GM12878 (cell line): Measurements from ENCODE around the gene CWF19L2. TPM values are rescaled to one million over a fixed set of nuclear protein-coding genes. Genes with fewer than 3 reads are reported as not detected.

Experiments used
- ATAC-seq: fragments of 200-7000 bp; cut with Tn5 transposase; 3 replicates; pipeline ENCODE4 v1.9.1; 2020; ENCODE audit warnings: mild to moderate bottlenecking, moderate library complexity
- BruUV-seq: library from RNA; stranded (reverse); fragments of 400-500 nt; replicated peaks from 2 replicates; lab custom pipeline; 2021; lab: Mats Ljungman, UMichigan
- CTCF ChIA-PET: fragments of 300-600 bp; sonication (Branson Sonifier 250); formaldehyde crosslinking; extraction: SDS; loops from one replicate; lab custom pipeline; 2021; ENCODE audit warnings: inconsistent platforms; lab: Yijun Ruan, JAX
- POLR2A ChIA-PET: fragments of 350-600 bp; formaldehyde crosslinking; extraction: SDS; loops from one replicate; lab custom pipeline; 2021; ENCODE audit warnings: inconsistent platforms; lab: Charles Lee
- RAD21 ChIA-PET: fragments of 300-600 bp; sonication (Branson Sonifier 250); formaldehyde crosslinking; loops from one replicate; lab custom pipeline; 2023; ENCODE audit warnings: antibody characterized with exemption; ENCODE audit not compliant: unreplicated experiment; lab: Charles Lee
- SMC1A ChIA-PET: fragments of 300-600 bp; sonication (Branson Sonifier 250); formaldehyde crosslinking; loops from one replicate; lab custom pipeline; 2023; ENCODE audit not compliant: unreplicated experiment, uncharacterized antibody; lab: Charles Lee
- DNase-seq: peaks from one replicate; pipeline ENCODE4 v3.0.0-alpha.2; 2011; ENCODE audit warnings: low read depth, low spot score
- FAIRE-seq: peaks from 3 replicates; lab custom pipeline; 2011; peaks lifted over from hg19 to GRCh38; lab: Jason Lieb, UNC
- H2AFZ ChIP-seq: 2 replicates; pipeline ENCODE4 v1.6.0; 2011; ENCODE audit warnings: low read depth, low read length, control low read depth; ENCODE audit not compliant: control insufficient read depth
- H3K27ac ChIP-seq: 2 replicates; pipeline ENCODE4 v1.5.1; 2011; ENCODE audit warnings: control low read depth; ENCODE audit not compliant: control insufficient read depth, insufficient read depth
- H3K27me3 ChIP-seq, 2 experiments: replicated peaks in 1 of 2; 2 replicates each; pipeline versions ENCODE4 v1.6.0 to v1.6.1; 2011; ENCODE audit warnings: low read length in 1 of 2; ENCODE audit not compliant: control insufficient read depth in 2 of 2, insufficient read depth in 2 of 2
- H3K36me3 ChIP-seq, 2 experiments: 2 replicates each; pipeline ENCODE4 v1.5.1; 2011; ENCODE audit warnings: low read length in 1 of 2; ENCODE audit not compliant: control insufficient read depth in 2 of 2, insufficient read depth in 2 of 2
- H3K4me1 ChIP-seq: 2 replicates; pipeline ENCODE4 v1.6.1; 2011; ENCODE audit warnings: mild to moderate bottlenecking, low read length, moderate library complexity, mixed read lengths; ENCODE audit not compliant: control insufficient read depth, insufficient read depth
- H3K4me2 ChIP-seq: 2 replicates; pipeline ENCODE4 v1.6.0; 2011; ENCODE audit warnings: control low read depth; ENCODE audit not compliant: control insufficient read depth, insufficient read depth
- H3K4me3 ChIP-seq: fragments of 200-600 bp; sonication (generic); 2 replicates; pipeline ENCODE4 v1.5.1; 2016
- H3K79me2 ChIP-seq: 2 replicates; pipeline ENCODE4 v1.6.0; 2011; ENCODE audit warnings: low read length; ENCODE audit not compliant: control insufficient read depth, insufficient read depth
- H3K9ac ChIP-seq: 2 replicates; pipeline ENCODE4 v1.8.0; 2011; ENCODE audit warnings: low read length, control low read depth, mixed read lengths; ENCODE audit not compliant: control insufficient read depth, insufficient read depth
- H3K9me3 ChIP-seq: replicated peaks from 3 replicates; pipeline ENCODE4 v1.5.1; 2011; ENCODE audit warnings: mild to moderate bottlenecking, low read length; ENCODE audit not compliant: control insufficient read depth, insufficient read depth
- H4K20me1 ChIP-seq: 2 replicates; pipeline ENCODE4 v1.6.0; 2011; ENCODE audit not compliant: control insufficient read depth, insufficient read depth
- BACH1 ChIP-seq: fragments of 450-650 bp; IDR thresholded peaks from 2 replicates; pipeline ENCODE4 v1.6.1; 2017; ENCODE audit warnings: mild to moderate bottlenecking, borderline replicate concordance
- BHLHE40 ChIP-seq, 2 experiments: fragments of 450-650 bp in 1 of 2; IDR thresholded peaks; 2 replicates each; pipeline ENCODE4 v1.6.1; 2011 to 2017; ENCODE audit warnings: low read depth in 2 of 2, borderline replicate concordance in 1 of 2, improper control_type of control experiment in 1 of 2, low read length in 1 of 2, mild to moderate bottlenecking in 1 of 2
- BMI1 ChIP-seq: fragments of 450-650 bp; IDR thresholded peaks from 2 replicates; pipeline ENCODE4 v1.6.1; 2016; ENCODE audit warnings: mild to moderate bottlenecking, moderate library complexity, borderline replicate concordance
- E4F1 ChIP-seq: fragments of 450-650 bp; IDR thresholded peaks from 2 replicates; pipeline ENCODE4 v1.6.1; 2018; ENCODE audit warnings: borderline replicate concordance, mild to moderate bottlenecking; ENCODE audit not compliant: partially characterized antibody
- MLLT1 ChIP-seq: fragments of 450-650 bp; IDR thresholded peaks from 2 replicates; pipeline ENCODE4 v1.6.1; 2016; ENCODE audit warnings: mild to moderate bottlenecking
- MTA2 ChIP-seq: fragments of 450-650 bp; IDR thresholded peaks from 2 replicates; pipeline ENCODE4 v1.6.1; 2016; ENCODE audit warnings: low read depth, mild to moderate bottlenecking, moderate library complexity
- NFYA ChIP-seq: IDR thresholded peaks from 2 replicates; pipeline ENCODE4 v1.6.1; 2011; ENCODE audit warnings: low read depth, mild to moderate bottlenecking, low read length, improper control_type of control experiment, borderline replicate concordance
- PRDM15 ChIP-seq: fragments of 450-650 bp; formaldehyde crosslinking; IDR thresholded peaks from 2 replicates; pipeline ENCODE4 v1.4.0; 2020; ENCODE audit warnings: mild to moderate bottlenecking, moderate library complexity
- RUNX3 ChIP-seq: IDR thresholded peaks from 2 replicates; pipeline ENCODE4 v1.6.1; 2012; ENCODE audit warnings: low read length, inconsistent platforms
- TAF1 ChIP-seq: IDR thresholded peaks from 2 replicates; pipeline ENCODE4 v1.6.1; 2011; ENCODE audit warnings: mild to moderate bottlenecking, low read depth, low read length, borderline replicate concordance
- ZBED1 ChIP-seq: IDR thresholded peaks from 2 replicates; pipeline ENCODE4 v1.6.1; 2016; ENCODE audit warnings: borderline replicate concordance
- ZNF274 ChIP-seq: IDR thresholded peaks from one replicate; pipeline ENCODE4 v1.8.0; 2011; ENCODE audit not compliant: insufficient read length, insufficient read depth
- ZNF384 ChIP-seq: IDR thresholded peaks from 2 replicates; pipeline ENCODE4 v1.6.1; 2012; ENCODE audit warnings: low read depth, mild to moderate bottlenecking, low read length, improper control_type of control experiment, borderline replicate concordance
- ZNF622 ChIP-seq: fragments of 450-650 bp; IDR thresholded peaks from 2 replicates; pipeline ENCODE4 v1.6.1; 2017; ENCODE audit warnings: mild to moderate bottlenecking, inconsistent platforms
- whole genome bisulfite sequencing: methylation state at CpG from one replicate; pipeline ENCODE4 v1.1.6; 2016; ENCODE audit warnings: low lambda C conversion rate; ENCODE audit not compliant: insufficient replicate concordance, insufficient coverage; ENCODE audit errors: missing lambda C conversion rate; 5-methylcytosine and 5-hydroxymethylcytosine counted together
- in situ Hi-C: fragments of 300-500 bp; cut with MboI; formaldehyde crosslinking; loops from 9 replicates; pipeline ENCODE4 v1.14.3; 2018; ENCODE audit warnings: mixed read lengths
- intact Hi-C: fragments of 100-400 bp; cut with micrococcal nuclease; formaldehyde crosslinking; loops from one replicate; pipeline ENCODE4 v1.14.2; 2022; ENCODE audit not compliant: unreplicated experiment
- polyA plus RNA-seq, 11 experiments: library from polyadenylated mRNA; depleted of rRNA in 4 of 11; unstranded in 6 of 11; stranded (reverse) in 5 of 11; fragments of >200 nt; fragmentation: Nextera tagmentation in 4 of 11; fragmentation: Illumina TruSeq in 1 of 11; extraction: Ambion mirVana in 4 of 11; extraction: Trizol in 1 of 11; gene quantifications; 1 replicate in 1 of 11; 2 replicates in 10 of 11; pipeline versions ENCODE4 v1.2.1 to v1.2.3, GENCODE V29; 2011 to 2016; ENCODE audit warnings: inconsistent platforms in 2 of 11, missing spikeins in 2 of 11, low read depth in 1 of 11
- total RNA-seq, 4 experiments: library from RNA; depleted of rRNA in 3 of 4; stranded (reverse); fragments of >200 nt in 3 of 4; fragmentation: Illumina TruSeq in 1 of 4; extraction: Trizol in 1 of 4; gene quantifications; 2 replicates each; pipeline versions ENCODE4 v1.2.1 to v1.2.3, GENCODE V29; 2013 to 2021

The CWF19L2 gene
- total and polyA plus RNA-seq, 10 of the 15 experiments (the other 5 are each of a cell fraction or from before 2014, with no cell fraction given), result 4.5 to 18.8 (median 7.2) TPM

- DNase-seq (no peak), ATAC-seq (peak; percentile 71)
- 57% methylated on average over 2 of the region's 2 CpGs for whole genome bisulfite sequencing
- TF ChIP-seq MTA2, result no peak
- TF ChIP-seq ZBED1, result no peak
- TF ChIP-seq PRDM15 (CRISPR knock-in tag), result no peak
- TF ChIP-seq TAF1, result no peak
- no peak for TF ChIP-seq ZNF274
- no peak for TF ChIP-seq BHLHE40 (IDR thresholded peaks at IDR 0.05; ENCODE audit: borderline replicate concordance in 1 of 2, low read depth in 2 of 2, low read length in 1 of 2)
- TF ChIP-seq MLLT1, result no peak
- no peak for TF ChIP-seq E4F1
- TF ChIP-seq NFYA, result no peak
- no peak for TF ChIP-seq BACH1
- TF ChIP-seq ZNF622, result no peak
- TF ChIP-seq RUNX3, result no peak
- no peak for TF ChIP-seq BMI1
- TF ChIP-seq ZNF384, result no peak
Observed at GRCh38 chr11:107337917-107338316, 119.7 kb downstream of the CWF19L2 start.

More at GRCh38 chr11:107337917-107338316, 119.7 kb downstream of the CWF19L2 start:
- Histone ChIP-seq H3K36me3 (no peaks in the 10 kb centered on the region), H4K20me1 (no peaks in the 10 kb centered on the region), H3K27ac (no peak overlapping the region), H3K4me2 (no peak overlapping the region), H2AFZ (no peak overlapping the region), H3K4me1 (no peaks in the 10 kb centered on the region), H3K9me3 (no peaks in the 10 kb centered on the region), H3K79me2 (no peaks in the 10 kb centered on the region), H3K4me3 (no peak overlapping the region), H3K27me3 (no peaks in the 10 kb centered on the region), H3K9ac (no peak overlapping the region)
- RAD21 ChIA-PET, result no interaction called here
- in situ Hi-C loops (no loop called here), intact Hi-C loops (no loop called here)
- FAIRE-seq, result no peak
- CTCF ChIA-PET, result no interaction called here
- POLR2A ChIA-PET, result interaction anchor here (0.5 kb wide), 2 partner anchors 10 to 1815 kb away, joined by 3 to 4 read pairs; no protein-coding TSS in a partner anchor
- SMC1A ChIA-PET, result interaction anchor here (0.6 to 0.8 kb wide), 2 partner anchors 85 to 172 kb away, joined by 3 read pairs; no protein-coding TSS in a partner anchor
- no TSS peak for BruUV-seq
